PC-9 (cell line): ENCODE results near the gene SH3D21. TPM values are rescaled to one million over a fixed set of nuclear protein-coding genes. Genes with fewer than 3 reads are reported as not detected.

Source experiments
- BruUV-seq: library from RNA; stranded (reverse); fragments of 400-500 nt; replicated peaks from 2 replicates; lab custom pipeline; 2021; lab: Mats Ljungman, UMichigan
- CTCF ChIA-PET: fragments of 300-600 bp; sonication (Branson Sonifier 250); formaldehyde crosslinking; loops from one replicate; lab custom pipeline; 2022; ENCODE audit warnings: antibody characterized with exemption; lab: Charles Lee
- POLR2A ChIA-PET: fragments of 300-600 bp; sonication (Branson Sonifier 250); formaldehyde crosslinking; loops from one replicate; lab custom pipeline; 2022; ENCODE audit warnings: antibody characterized with exemption; ENCODE audit not compliant: unreplicated experiment; lab: Charles Lee
- DNase-seq, 2 experiments: peaks; one replicate each; pipeline versions ENCODE4 v3.0.0 to v3.0.0-alpha.2; 2015 to 2022; ENCODE audit warnings: mixed read lengths in 1 of 2
- H2AFZ ChIP-seq: fragments of 200-600 bp; sonication (generic); 2 replicates; pipeline ENCODE4 v1.8.1; 2017; ENCODE audit warnings: antibody characterized with exemption
- H3F3A ChIP-seq: fragments of 200-600 bp; sonication (generic); 2 replicates; pipeline ENCODE4 v1.8.1; 2017; ENCODE audit warnings: antibody characterized with exemption, mild to moderate bottlenecking, low read depth; ENCODE audit not compliant: insufficient read depth
- H3K27ac ChIP-seq: fragments of 200-600 bp; sonication (generic); 2 replicates; pipeline ENCODE4 v1.6.1; 2016; ENCODE audit warnings: mixed run types
- H3K27me3 ChIP-seq: fragments of 200-600 bp; sonication (generic); 2 replicates; pipeline ENCODE4 v1.6.1; 2016; ENCODE audit warnings: low read depth, mixed run types; ENCODE audit not compliant: insufficient read depth
- H3K36me3 ChIP-seq: fragments of 200-600 bp; sonication (generic); 2 replicates; pipeline ENCODE4 v1.6.1; 2016; ENCODE audit warnings: low read depth, mixed run types
- H3K4me1 ChIP-seq: fragments of 200-600 bp; sonication (generic); replicated peaks from 2 replicates; pipeline ENCODE4 v1.6.1; 2016; ENCODE audit warnings: mixed run types; ENCODE audit not compliant: insufficient read depth
- H3K4me2 ChIP-seq: fragments of 200-600 bp; sonication (generic); 2 replicates; pipeline ENCODE4 v1.6.1; 2017; ENCODE audit warnings: mixed run types
- H3K4me3 ChIP-seq: fragments of 200-600 bp; sonication (generic); 2 replicates; pipeline ENCODE4 v1.6.1; 2016; ENCODE audit warnings: mixed run types
- H3K79me2 ChIP-seq: fragments of 200-600 bp; sonication (generic); 2 replicates; pipeline ENCODE4 v1.6.1; 2017; ENCODE audit warnings: low read depth, mixed run types
- H3K9me2 ChIP-seq: fragments of 200-600 bp; sonication (generic); 2 replicates; pipeline ENCODE4 v1.8.1; 2017; ENCODE audit warnings: mild to moderate bottlenecking; ENCODE audit not compliant: insufficient read depth
- H3K9me3 ChIP-seq: fragments of 200-600 bp; sonication (generic); 2 replicates; pipeline ENCODE4 v1.8.1; 2016; ENCODE audit warnings: low read depth; ENCODE audit not compliant: insufficient read depth
- H4K20me1 ChIP-seq: fragments of 200-600 bp; sonication (generic); 2 replicates; pipeline ENCODE4 v1.8.1; 2017; ENCODE audit not compliant: insufficient read depth
- CTCF ChIP-seq: fragments of 200-600 bp; sonication (generic); conservative IDR thresholded peaks from 2 replicates; pipeline ENCODE4 v1.6.1; 2017; ENCODE audit warnings: mixed run types, antibody characterized with exemption, mild to moderate bottlenecking, moderate library complexity
- EZH2 ChIP-seq: fragments of 200-600 bp; sonication (generic); IDR thresholded peaks from 2 replicates; pipeline ENCODE4 v1.8.0; 2017; ENCODE audit warnings: antibody characterized with exemption, low read depth
- intact Hi-C: fragments of 100-400 bp; cut with micrococcal nuclease; formaldehyde crosslinking; loops from one replicate; pipeline ENCODE4 v1.10.0; 2022; ENCODE audit not compliant: unreplicated experiment
- total RNA-seq: library from RNA; stranded (reverse); gene quantifications from 2 replicates; pipeline ENCODE4 v1.2.3, GENCODE V29; 2021

SH3D21 gene
- total RNA-seq, 1 experiment from 2014 or later, result 18.3 TPM

- H3F3A ChIP-seq, result peaks cover 79% of the 10 kb centered on the region
- no TSS peak for BruUV-seq
- peaks cover 31% of the 10 kb centered on the region for H3K36me3 ChIP-seq
- ChIA-PET CTCF (interaction anchor here (1.2 to 1.6 kb wide), 2 partner anchors 49 to 152 kb away, joined by 5 to 10 read pairs; partner anchors contain the start of gene TRAPPC3), POLR2A (no interaction called here)
- no peak overlapping the region for H3K4me3 ChIP-seq
- H3K4me2 ChIP-seq, result peak overlapping the region; percentile 67
- H3K4me1 ChIP-seq, result peaks cover 37% of the 10 kb centered on the region
- H4K20me1 ChIP-seq, result no peaks in the 10 kb centered on the region
- DNase-seq, result no peak
- intact Hi-C loops, result loop anchor here (2.0 to 10.0 kb wide), 2 partner anchors 84 to 120 kb away; partner anchors contain the start of gene STK40
- H3K27me3 ChIP-seq, result no peaks in the 10 kb centered on the region
- H2AFZ ChIP-seq, result no peak overlapping the region
- H3K9me3 ChIP-seq, result no peaks in the 10 kb centered on the region
- peaks cover 19% of the 10 kb centered on the region for H3K79me2 ChIP-seq
- H3K9me2 ChIP-seq, result no peaks in the 10 kb centered on the region
- TF ChIP-seq CTCF, result no peak
- no peak for TF ChIP-seq EZH2
- H3K27ac ChIP-seq, result peak overlapping the region; percentile 89
Observed at GRCh38 chr1:36301220-36301619, 4.9 kb upstream of the SH3D21 start.

GRCh38 chr1:36303244-36303643 lies 2.9 kb upstream of the SH3D21 start:
- no peak overlapping the region for H3K4me3 ChIP-seq
- peaks cover 64% of the 10 kb centered on the region for H3F3A ChIP-seq
- peaks cover 24% of the 10 kb centered on the region for H3K36me3 ChIP-seq
- H3K4me1 ChIP-seq, result peaks cover 30% of the 10 kb centered on the region
- no peak overlapping the region for H3K4me2 ChIP-seq
- H3K79me2 ChIP-seq, result peaks cover 19% of the 10 kb centered on the region
- H3K27ac ChIP-seq, result no peak overlapping the region
- no peaks in the 10 kb centered on the region for H3K9me3 ChIP-seq
- TF ChIP-seq EZH2 (no peak), CTCF (no peak)
- ChIA-PET CTCF (no interaction called here), POLR2A (no interaction called here)
- no peaks in the 10 kb centered on the region for H3K27me3 ChIP-seq
- no peak overlapping the region for H2AFZ ChIP-seq
- no peaks in the 10 kb centered on the region for H3K9me2 ChIP-seq
- BruUV-seq, result no TSS peak
- no peak for DNase-seq
- intact Hi-C loops, result loop anchor here (10.0 kb wide), 1 partner anchor 82 kb away; the partner anchor contains the start of gene STK40
- H4K20me1 ChIP-seq, result no peaks in the 10 kb centered on the region

- no TSS peak for BruUV-seq
- H2AFZ ChIP-seq, result no peak overlapping the region
- peaks cover 58% of the 10 kb centered on the region for H3F3A ChIP-seq
- H3K4me3 ChIP-seq, result no peak overlapping the region
- H3K4me2 ChIP-seq, result no peak overlapping the region
- no peak for DNase-seq
- H3K79me2 ChIP-seq, result peaks cover 19% of the 10 kb centered on the region
- no peaks in the 10 kb centered on the region for H4K20me1 ChIP-seq
- H3K9me3 ChIP-seq, result no peaks in the 10 kb centered on the region
- TF ChIP-seq CTCF (no peak), EZH2 (no peak)
- peaks cover 30% of the 10 kb centered on the region for H3K4me1 ChIP-seq
- H3K9me2 ChIP-seq, result no peaks in the 10 kb centered on the region
- POLR2A ChIA-PET, result no interaction called here
- H3K36me3 ChIP-seq, result peaks cover 24% of the 10 kb centered on the region
- CTCF ChIA-PET, result interaction anchor here (0.6 kb wide), 1 partner anchor 18 kb away, joined by 3 read pairs; no protein-coding TSS in a partner anchor
- intact Hi-C loops, result loop anchor here (10.0 kb wide), 1 partner anchor 81 kb away; the partner anchor contains the start of gene STK40
- H3K27me3 ChIP-seq, result no peaks in the 10 kb centered on the region
- H3K27ac ChIP-seq, result no peak overlapping the region
Observed at GRCh38 chr1:36303650-36304360, 2.4 kb upstream of the SH3D21 start.
